HL-60/S4 treated with phorbol 12-myristate 13-acetate at 8.2 ng/mL for 4 days and 3 days (cell line): ENCODE measurements around the gene TTC34.

Experiments
- in situ Hi-C: fragments of 300-500 bp; cut with MboI; formaldehyde crosslinking; loops from 2 replicates; pipeline ENCODE4 v1.15.0; 2022; ENCODE audit warnings: low sequenced_read_pairs

TTC34 gene

DNA sequence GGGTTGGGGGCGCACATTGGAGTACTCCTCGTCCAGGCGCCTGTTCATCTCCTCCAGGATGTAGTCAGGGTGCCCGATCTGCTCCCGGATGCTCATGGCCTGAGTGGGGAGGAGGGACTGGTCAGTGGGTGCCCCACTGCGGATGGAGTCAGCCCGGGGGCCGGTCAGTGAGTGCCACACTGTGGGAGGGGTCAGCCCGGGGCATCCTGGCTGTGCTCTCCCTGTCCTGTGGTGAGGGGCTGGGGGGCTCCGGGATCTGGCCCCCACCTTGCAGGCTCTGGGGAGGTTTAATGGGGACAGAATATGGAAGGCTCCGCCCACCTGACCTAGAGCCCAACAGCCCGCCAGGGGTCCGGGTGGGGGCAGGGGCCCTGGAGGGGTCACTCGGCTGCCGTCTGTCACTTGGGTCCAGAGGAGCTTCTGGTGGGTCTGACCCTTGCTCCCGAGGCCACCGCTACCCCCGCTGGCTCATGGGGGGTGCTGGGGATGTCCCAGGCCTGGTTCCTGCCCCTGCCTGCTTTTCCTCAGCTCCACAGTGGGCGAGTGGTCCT is 206.2 kb downstream of the TTC34 start:
- in situ Hi-C loops = no loop called here

DNA sequence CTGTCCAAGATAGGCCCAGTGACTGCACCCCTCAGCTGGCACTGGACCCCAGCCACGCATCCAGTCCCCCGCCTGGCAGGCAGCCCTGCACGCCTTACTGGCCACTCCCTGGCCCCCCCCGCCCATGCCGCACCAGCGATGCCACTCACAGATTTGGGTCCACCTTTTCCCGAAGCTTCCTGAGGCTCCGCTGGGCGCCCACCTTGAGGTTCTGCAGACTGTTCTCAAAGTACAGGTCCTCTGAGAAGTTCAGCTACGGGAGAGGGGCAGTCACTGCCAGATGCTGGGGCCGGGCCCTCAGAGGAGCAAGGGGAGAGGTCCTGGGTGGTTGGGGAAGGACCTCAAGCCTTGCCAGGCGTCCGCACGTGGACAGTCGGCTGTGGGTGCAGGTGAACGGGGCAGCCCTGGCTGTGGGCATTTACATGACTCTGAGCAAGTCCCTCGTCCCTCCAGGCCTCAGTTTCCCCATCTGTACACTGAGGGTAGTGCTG is 206.8 kb downstream of the TTC34 start:
- in situ Hi-C loops = no loop called here

DNA sequence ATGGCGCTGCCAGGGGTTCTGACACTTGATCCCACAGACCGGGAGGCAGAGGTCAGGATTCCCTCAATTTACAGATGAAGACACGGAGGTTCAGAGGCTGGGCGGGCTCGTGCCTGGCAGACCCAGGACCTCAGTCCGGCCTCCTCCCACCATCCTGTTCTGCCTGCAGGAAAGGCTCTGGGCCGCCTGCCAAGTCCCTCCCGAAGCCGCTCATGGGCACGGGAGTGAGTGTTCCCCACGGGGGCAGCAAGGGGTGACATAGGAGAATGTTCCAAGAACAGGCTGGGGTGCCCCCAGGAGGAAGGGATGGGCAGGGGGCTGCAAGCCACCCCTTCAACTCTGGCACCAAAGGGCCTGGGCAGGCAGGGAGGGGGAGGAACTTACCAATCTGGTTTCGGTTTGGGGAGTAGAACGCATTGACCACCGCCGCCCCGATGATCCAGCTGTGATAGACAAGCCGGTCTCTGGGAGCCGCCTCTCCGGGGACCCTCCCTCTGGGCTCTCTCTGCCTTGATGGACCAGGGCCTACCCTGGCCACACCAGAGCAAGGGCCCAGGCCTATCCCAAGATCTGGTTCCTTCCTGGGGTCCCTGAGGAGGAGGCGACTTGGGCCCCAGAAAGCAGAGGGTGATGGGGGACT is 207.4 kb downstream of the TTC34 start:
- in situ Hi-C loops = no loop called here

DNA sequence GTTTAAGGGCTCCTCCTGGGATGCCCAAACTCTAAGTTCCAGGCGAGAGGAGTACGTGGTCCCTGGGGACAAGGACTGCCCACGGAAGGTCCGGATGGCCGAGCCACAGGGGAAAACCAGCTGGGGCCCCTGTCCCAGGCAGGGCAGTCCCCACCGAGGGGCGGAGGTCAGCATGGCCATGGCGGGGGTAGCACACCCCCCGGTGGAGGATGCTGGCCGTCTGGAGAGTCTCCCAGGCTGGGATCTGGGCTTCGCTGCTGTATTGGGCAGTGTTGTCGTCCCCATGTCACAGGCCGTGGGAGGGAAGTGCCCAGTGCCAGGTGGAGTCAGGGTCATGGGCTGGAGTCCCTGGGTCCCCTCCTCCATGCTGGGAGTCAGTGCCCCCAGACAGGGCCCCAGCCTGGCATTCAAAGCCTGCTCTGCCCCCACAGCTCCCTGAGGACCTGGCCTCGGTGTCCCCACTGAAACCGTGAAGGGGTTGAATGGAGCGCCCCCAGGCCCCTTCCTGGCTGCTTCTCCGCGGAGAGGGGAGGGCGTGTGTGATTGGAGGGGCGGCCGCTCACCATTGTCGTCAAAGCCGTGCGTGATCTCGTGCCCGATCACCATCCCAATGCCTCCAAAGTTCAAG is 208.1 kb downstream of the TTC34 start:
- in situ Hi-C loops = no loop called here

DNA sequence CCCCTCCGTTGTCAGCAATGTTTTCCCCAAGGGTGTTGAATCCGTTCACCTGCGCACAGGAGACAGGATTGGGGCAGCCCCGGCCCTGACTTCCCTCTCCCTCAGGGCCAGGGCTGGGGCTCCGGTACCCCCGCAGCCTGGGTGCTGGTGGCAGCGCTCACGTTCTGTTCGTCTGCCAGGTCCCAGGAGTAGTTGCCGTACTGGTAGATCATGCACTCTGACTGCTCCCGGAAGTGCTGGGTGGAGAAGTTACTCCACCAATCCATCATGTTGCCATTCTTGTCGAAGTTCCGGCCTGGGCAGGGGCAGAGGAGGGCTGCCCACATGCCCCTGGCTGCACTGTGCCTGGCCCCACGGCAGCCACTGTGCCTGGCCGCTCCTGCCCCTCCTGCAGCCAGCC is 208.8 kb downstream of the TTC34 start:
- in situ Hi-C loops = no loop called here

DNA sequence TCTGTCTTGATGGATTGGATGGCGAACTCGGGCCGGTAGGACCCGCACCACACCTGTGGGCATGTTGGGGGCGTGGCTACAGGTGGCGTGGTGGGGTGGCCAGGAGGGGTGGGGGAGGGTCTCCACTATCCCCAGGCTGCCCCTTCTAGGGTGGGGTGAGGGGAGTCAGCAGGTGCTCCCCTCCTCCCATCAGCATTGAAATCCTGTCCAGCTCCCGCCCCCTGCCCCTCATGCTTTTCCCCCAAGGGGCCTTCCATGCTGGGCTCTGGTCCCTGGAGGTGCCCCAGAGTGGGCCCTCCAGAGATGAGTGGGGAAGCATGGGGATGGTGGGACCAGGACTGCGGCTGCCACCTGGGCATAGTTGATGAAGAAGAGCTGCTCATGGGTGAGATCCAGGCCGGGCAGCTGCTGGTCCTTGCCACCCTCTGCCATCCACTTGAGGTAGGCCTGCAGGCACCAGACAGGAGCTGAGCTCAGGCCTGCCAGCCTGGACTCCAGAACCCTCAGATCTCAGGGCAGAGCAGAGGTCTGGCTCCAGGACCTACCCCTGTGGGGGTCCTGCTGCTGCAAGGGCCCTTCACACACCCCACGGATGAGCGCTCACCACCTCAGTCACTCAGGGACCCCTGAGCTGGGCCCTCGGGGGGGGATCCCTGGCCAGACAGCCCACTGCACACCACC is 209.8 kb downstream of the TTC34 start:
- in situ Hi-C loops = no loop called here

DNA sequence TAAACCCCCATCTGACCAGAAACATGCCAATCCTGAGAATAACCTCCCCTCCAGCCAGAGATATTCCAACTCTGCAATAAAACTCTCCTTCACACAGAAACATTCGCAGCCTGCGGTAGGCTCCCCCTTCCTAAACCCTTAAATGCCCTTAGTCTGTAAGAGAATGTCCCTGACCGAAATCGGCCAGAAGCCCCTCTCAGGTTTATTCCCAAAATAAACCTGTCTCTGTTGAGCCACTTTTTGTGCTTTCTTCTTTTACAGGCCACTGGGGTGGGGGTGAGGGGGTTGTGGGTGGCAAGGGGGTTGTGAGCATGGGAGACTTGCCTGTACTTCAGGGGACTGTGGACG is 210.3 kb downstream of the TTC34 start:
- in situ Hi-C loops = no loop called here

DNA sequence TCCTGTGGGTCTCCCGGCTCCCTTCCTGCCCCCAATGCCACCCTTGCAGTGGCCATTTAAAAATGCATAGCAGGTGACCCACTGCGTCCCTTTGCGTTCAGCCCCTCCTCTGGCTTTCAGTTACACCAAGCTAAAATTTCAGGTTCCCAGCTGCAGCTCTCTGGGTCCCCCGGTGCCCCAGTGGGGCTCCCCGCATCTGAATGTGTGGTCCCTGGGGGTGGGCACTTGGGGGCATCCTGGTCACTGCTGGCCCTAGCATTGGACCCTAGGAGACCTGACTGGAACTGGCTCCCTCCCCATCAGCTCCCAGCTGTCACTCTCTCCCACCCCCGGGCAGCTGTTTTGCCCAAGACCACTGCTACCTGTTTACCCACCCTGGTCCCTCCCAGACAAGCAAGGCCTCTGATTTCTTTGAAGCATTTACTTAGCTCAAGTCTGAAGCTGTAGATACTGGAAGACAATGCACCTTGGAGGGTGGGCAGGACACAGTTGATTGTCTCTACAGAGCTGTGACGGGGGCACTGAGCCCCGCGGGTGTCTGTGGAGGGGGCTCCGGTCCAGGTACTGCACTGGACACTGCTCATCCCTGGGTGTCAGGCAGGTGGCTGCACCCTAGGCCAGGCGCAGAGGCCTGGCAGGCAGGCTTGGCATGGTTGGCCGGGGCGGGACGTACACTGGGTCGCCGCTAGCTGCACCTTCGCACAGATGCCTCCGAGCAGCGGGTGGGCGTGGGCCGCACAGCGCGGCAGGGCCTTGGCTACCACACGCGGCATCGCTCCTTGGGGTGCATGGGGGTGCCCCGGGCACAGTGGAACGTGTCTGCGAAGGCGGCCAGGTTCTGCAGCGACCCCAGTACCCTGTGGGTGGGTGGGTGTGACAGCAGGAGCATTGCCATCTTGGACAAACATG is 211.0 kb downstream of the TTC34 start:
- in situ Hi-C loops = no loop called here

DNA sequence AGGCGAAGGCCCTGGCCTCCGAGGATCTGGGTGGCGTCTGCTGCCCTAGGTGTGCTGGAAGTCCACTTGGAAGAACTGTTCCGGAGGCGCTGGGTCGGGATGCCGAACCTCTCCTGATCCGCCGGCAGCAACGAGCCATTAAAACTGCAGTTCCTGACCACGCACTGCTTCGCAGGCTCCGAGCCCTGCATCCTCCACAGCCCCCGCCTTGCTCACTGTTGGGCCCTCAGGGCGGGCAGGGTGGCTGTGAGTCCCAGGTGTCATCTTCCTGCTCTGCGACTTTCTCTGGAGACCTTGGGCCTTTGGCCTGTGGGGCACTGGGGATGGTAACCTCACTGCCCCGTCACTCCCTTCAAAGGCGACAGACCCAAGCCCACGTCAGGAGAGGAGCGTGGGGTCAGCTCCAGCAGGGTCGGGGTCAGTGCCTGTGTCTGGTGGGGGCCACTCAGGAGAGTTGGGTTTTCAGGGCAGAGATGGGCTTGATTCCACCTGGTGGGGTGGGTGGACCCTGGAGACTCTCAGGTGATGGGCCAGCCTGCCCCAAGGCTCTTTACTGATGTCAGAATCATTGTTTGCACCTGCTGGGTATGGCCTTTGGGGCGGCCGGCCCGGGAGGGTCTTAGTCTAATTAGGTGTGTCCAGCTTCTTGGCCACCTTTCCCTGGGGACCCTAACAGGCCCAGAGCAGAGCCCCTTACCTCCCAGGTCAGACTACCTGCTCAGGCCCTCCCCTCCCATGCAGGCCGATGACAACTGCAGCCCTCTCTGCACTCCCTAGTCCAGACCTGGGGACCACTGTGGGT is 211.9 kb downstream of the TTC34 start:
- in situ Hi-C loops = no loop called here

DNA sequence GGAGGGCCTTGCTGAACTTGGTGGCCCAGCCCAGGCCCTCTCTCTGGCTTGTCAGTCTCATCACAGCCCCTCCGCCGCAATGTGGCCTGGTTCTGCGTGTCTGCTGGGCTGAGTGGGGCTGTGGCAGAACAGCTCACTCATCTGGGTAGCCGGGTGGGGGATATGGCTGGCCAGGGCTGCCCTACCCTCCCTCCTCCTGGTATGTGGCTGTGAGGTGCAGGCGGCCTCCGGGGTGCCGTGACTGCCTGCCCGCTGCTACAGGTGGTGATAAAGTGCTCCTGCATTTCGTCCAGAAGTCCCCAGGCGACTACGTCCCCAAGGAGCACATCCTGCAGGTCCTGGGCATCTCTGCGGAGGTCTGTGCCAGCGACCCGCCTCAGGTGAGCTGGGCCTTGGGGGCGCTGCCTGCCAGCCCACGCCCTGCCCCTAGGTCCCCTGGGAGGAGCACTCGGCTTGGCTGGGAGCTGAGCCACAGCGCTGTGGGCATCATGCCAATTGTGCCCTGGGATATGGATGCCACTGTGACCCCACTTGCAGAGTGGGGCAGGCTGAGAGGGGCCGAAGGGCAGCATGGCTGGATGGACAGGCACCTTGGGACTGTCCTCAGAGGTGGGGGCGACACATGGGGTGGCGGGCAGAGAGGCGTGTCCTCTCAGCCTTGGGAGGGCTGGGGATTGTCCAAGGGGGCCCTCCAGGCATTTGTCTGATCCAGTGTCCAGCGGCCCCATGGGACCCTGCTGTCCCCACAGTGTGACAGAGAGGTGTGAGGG is 212.6 kb downstream of the TTC34 start:
- in situ Hi-C loops = no loop called here

DNA sequence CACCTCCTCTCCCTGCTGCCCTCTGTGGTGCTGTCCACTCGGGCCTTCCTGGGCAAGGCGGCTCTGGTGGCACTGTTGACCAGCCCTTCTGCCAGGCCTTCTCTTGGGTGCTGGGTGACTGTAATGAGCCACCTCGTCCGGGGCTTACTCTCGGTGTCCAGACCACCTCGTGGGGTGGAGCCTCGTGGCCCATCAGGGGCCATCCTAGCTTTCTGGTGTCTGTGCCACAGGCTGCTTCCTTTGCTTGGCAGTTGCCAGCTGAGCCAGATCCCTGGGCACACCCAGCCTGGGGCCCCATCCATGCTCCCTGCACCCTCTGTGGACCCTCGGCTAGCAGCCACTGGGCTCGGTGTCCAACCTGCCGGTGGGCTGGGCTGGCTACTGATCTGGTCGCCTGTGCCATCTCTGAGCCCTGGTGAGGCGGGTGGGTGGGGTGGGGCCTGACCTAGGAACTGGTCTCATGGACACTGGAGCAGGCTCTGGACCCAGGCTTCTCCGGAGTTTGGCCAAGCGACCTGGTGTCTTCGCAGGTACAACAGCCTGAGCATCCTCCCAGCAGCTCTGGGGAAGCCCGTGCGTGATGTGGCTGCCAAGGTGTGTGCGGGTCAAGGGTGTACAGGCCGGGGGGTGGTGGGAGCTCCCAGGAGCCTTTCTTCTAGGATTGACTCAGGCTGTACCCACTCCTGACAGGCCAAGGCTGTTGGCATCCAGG is 213.5 kb downstream of the TTC34 start:
- in situ Hi-C loops = no loop called here

DNA sequence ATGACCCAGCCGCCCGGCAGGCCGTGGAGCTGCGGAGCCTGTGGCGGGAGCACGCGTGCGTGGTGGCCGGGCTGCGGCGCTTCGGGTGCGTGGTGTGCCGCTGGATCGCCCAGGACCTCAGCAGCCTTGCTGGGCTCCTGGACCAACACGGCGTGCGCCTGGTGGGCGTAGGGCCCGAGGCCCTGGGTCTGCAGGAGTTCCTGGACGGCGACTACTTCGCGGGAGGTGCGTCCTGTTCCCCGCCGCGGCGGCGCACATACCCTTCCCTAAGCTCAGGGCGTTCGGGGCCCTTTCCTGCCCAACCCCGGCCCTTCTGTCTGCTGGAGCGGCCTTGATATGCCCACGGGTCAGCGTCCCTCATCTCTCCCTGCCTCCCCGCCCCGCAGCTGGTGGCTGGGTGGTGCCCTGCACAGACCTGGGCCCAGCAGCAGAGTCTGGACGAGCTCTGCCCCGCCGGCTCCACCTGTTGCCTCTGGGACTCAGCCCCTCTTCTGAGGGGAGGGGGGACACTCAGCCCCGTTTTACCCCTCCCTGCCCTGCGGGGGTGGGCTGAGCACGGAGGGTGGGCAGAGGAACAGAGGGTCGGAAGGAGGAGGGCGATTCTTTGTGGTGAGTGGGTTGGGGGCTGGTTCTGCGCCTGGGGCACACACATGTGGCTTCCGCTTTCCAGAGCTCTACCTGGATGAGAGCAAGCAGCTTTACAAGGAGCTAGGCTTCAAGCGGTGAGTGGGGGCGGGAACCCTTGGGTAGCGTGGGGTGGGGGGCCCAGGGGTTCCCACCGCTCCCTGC is 214.2 kb downstream of the TTC34 start:
- in situ Hi-C loops = no loop called here

DNA sequence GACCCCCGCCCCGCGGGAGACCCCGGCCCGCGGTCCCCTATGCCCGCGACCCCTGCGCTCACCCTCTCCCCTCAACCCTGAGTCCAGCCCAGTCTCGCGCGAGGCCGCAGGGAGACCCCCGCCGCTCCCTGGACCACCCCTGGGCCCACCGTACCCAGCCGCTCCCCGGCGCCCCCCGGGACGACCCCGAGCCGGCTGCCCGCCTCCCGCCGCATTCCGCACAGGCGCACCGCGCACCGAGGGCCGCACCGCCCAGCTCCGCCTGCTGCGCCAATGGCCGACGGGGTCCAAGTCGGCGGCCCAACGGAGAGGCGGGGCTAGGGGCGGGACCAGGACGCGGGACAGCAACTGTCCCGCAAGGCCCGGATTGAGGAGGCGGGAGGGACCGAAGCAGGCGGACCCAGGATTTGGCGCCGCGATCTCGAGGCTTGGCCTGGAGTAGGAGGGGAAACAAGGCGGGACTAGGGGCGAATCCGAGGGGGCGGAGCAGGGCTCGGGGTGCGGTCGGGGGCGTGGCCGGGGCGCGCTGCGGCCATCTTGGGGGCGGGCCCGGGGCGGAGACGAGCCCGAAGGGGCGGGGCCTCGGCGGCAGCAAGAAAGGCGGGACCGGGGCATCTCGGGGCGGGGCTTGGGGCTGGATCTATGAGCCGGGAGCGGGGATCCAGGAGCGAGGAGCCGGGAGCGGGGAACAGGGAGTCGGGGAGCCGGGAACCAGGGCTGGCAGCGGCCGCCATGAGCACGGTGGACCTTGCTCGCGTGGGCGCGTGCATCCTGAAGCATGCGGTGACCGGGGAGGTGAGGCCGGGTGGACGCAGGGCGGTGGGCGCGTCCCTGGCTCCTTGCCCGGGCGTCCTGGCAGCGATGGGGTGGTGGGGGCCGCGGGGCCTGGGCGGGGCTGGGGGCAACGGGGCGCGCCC is 215.1 kb downstream of the TTC34 start, which contains the start of gene PRXL2B:
PRXL2B (plus strand) TSS at position 624 of the 917 bp plus-strand sequence; CDS start at position 733, 109 bp downstream.
- in situ Hi-C loops = no loop called here
